ENCODE measurements around the gene DAZL.

Gene DAZL

DNA sequence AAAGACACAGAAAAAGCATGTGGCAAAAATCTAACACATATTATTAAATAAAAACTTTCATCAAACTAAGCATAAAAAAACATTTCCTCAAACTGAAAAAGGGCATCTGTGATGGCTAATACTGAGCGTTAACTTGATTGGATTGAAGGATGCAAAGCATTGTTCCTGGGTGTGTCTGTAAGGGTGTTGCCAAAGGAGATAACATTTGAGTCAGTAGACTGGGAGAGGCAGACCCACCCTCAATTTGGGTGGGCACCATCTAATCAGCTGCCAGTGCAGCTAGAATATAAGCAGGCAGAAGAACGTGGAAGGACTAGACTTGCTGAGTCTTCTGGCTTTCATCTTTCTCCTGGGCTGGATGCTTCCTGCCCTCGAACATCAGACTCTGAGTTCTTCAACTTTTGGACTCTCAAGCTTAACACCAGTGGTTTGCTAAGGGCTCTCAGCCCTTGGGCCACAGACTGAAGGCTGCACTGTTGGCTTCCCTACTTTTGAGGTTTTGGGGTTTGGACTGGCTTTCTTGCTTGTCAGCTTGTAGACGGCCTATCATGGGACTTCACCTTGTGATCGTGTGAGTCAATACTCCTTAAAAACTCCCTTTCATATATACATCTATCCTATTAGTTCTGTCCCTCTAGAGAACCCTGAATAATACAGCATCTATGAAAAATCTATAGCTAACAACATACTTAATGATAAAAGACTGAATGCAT lies 45.4 kb downstream of the DAZL start:
- TF ChIP-seq TAF1 (IDR thresholded peaks at IDR 0.05; ENCODE audit: low read depth) (no peak), FOXM1 (IDR thresholded peaks at IDR 0.05; ENCODE audit: borderline replicate concordance, low read depth) (no peak), YY1 (IDR thresholded peaks at IDR 0.05; ENCODE audit: low read depth) (no peak), TEAD4 (IDR thresholded peaks at IDR 0.05) (no peak), TCF12 (IDR thresholded peaks at IDR 0.05; ENCODE audit: low read depth) (no peak)
- TF ChIP-seq, protein P1, sequence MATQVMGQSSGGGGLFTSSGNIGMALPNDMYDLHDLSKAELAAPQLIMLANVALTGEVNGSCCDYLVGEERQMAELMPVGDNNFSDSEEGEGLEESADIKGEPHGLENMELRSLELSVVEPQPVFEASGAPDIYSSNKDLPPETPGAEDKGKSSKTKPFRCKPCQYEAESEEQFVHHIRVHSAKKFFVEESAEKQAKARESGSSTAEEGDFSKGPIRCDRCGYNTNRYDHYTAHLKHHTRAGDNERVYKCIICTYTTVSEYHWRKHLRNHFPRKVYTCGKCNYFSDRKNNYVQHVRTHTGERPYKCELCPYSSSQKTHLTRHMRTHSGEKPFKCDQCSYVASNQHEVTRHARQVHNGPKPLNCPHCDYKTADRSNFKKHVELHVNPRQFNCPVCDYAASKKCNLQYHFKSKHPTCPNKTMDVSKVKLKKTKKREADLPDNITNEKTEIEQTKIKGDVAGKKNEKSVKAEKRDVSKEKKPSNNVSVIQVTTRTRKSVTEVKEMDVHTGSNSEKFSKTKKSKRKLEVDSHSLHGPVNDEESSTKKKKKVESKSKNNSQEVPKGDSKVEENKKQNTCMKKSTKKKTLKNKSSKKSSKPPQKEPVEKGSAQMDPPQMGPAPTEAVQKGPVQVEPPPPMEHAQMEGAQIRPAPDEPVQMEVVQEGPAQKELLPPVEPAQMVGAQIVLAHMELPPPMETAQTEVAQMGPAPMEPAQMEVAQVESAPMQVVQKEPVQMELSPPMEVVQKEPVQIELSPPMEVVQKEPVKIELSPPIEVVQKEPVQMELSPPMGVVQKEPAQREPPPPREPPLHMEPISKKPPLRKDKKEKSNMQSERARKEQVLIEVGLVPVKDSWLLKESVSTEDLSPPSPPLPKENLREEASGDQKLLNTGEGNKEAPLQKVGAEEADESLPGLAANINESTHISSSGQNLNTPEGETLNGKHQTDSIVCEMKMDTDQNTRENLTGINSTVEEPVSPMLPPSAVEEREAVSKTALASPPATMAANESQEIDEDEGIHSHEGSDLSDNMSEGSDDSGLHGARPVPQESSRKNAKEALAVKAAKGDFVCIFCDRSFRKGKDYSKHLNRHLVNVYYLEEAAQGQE (IDR thresholded peaks at IDR 0.05; ENCODE audit: low read depth), result no peak
- TF ChIP-seq, protein P2, sequence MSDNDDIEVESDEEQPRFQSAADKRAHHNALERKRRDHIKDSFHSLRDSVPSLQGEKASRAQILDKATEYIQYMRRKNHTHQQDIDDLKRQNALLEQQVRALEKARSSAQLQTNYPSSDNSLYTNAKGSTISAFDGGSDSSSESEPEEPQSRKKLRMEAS (IDR thresholded peaks at IDR 0.05), result no peak

GRCh38 chr3:16554126-16554525 lies 51.1 kb downstream of the DAZL start:
- TF ChIP-seq TCF12 (IDR thresholded peaks at IDR 0.05; ENCODE audit: low read depth) (no peak), CEBPB (IDR thresholded peaks at IDR 0.05) (no peak), EP300 (IDR thresholded peaks at IDR 0.05; ENCODE audit: borderline replicate concordance) (no peak)
- TF ChIP-seq, protein P2 (IDR thresholded peaks at IDR 0.05), result no peak

DNA sequence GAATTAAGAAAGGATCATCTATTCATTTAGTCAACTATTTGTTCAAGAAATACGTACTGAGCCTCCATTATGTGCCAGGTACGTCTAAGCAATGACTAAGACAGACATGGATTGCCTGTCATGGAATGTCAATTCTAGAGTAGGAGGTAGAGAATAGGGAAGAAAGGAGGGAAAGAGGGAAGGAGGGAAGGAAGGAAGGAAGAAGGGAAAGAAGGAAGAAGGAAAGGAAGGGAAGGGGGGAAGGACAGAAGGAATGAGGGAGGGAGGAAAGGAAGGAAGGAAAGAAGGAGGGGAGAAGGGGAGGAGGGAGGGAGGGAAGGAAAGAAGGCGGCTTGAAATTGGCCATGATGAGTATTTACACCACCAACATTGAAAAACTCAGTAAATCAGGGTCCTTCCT lies 52.5 kb downstream of the DAZL start:
- no peak for TF ChIP-seq NFIC (IDR thresholded peaks at IDR 0.05)
- TF ChIP-seq, protein P2 (IDR thresholded peaks at IDR 0.05), result no peak
- no peak for TF ChIP-seq USF1 (IDR thresholded peaks at IDR 0.05)
- no peak for TF ChIP-seq ZBTB7A (IDR thresholded peaks at IDR 0.05; ENCODE audit: low read depth)
- TF ChIP-seq EP300 (IDR thresholded peaks at IDR 0.05; ENCODE audit: borderline replicate concordance), result no peak
- TF ChIP-seq TAF1 (IDR thresholded peaks at IDR 0.05; ENCODE audit: low read depth), result no peak
- TF ChIP-seq CREB1 (IDR thresholded peaks at IDR 0.05; ENCODE audit: low read depth), result no peak
- no peak for TF ChIP-seq YY1 (IDR thresholded peaks at IDR 0.05; ENCODE audit: low read depth)
- TF ChIP-seq RAD21 (IDR thresholded peaks at IDR 0.05; ENCODE audit: low read depth), result no peak

GRCh38 chr3:16551342-16551976 lies 53.8 kb downstream of the DAZL start:
- TF ChIP-seq TAF1 (IDR thresholded peaks at IDR 0.05; ENCODE audit: low read depth) (no peak), CREB1 (IDR thresholded peaks at IDR 0.05; ENCODE audit: low read depth) (no peak), TEAD4 (IDR thresholded peaks at IDR 0.05) (no peak), CEBPB (IDR thresholded peaks at IDR 0.05) (no peak), ZBTB7A (IDR thresholded peaks at IDR 0.05; ENCODE audit: low read depth) (no peak), FOXM1 (IDR thresholded peaks at IDR 0.05; ENCODE audit: borderline replicate concordance, low read depth) (no peak), USF1 (IDR thresholded peaks at IDR 0.05) (no peak), EGR1 (IDR thresholded peaks at IDR 0.05) (no peak), NFIC (IDR thresholded peaks at IDR 0.05) (no peak), EP300 (IDR thresholded peaks at IDR 0.05; ENCODE audit: borderline replicate concordance) (no peak), TCF12 (IDR thresholded peaks at IDR 0.05; ENCODE audit: low read depth) (no peak), RAD21 (IDR thresholded peaks at IDR 0.05; ENCODE audit: low read depth) (no peak), YY1 (IDR thresholded peaks at IDR 0.05; ENCODE audit: low read depth) (no peak)
- TF ChIP-seq, protein P2 (IDR thresholded peaks at IDR 0.05), result no peak
- TF ChIP-seq, protein P1 (IDR thresholded peaks at IDR 0.05; ENCODE audit: low read depth), result no peak

DNA sequence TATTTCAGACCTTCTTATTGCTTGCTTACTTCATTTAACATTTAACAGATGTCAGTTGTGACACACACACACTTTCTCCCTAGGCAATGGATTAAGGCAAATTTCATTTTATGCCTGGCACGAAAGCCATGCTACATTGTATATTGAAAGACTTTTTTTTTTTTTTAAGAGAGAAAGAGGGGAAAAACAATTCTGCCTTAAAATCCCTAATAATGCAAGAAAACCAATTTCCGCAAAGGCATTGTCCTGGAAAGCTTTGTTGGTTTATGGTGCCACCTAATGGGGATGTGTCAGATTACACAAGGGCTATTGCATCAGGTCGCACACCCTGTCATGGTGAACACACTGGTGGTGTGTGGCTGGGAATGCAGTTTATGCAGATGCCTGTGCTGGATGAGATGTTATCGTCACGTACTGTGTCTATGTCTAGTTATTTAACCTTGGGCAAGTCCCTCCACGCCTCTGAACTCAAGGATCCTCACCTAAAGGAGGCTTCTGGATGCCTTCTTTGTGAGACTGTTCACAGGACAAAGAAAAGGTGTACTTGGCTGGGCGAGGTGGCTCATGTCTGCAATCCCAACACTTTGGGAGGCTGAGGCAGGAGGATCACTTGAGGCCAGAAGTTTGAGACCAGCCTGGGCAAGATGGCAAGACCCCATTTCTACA lies 54.4 kb downstream of the DAZL start:
- no peak for TF ChIP-seq TCF12 (IDR thresholded peaks at IDR 0.05; ENCODE audit: low read depth)
- TF ChIP-seq YY1 (IDR thresholded peaks at IDR 0.05; ENCODE audit: low read depth), result no peak
- TF ChIP-seq CEBPB (IDR thresholded peaks at IDR 0.05), result peak; percentile 90
- peak; percentile 94 for TF ChIP-seq RAD21 (IDR thresholded peaks at IDR 0.05; ENCODE audit: low read depth)
- TF ChIP-seq, protein P2 (IDR thresholded peaks at IDR 0.05), result peak; percentile 51; the same call in 1 of the 2 replicates
- TF ChIP-seq TAF1 (IDR thresholded peaks at IDR 0.05; ENCODE audit: low read depth), result no peak
- TF ChIP-seq ZBTB7A (IDR thresholded peaks at IDR 0.05; ENCODE audit: low read depth), result no peak
- TF ChIP-seq CREB1 (IDR thresholded peaks at IDR 0.05; ENCODE audit: low read depth), result no peak
- TF ChIP-seq NFIC (IDR thresholded peaks at IDR 0.05), result no peak
- TF ChIP-seq FOXM1 (IDR thresholded peaks at IDR 0.05; ENCODE audit: borderline replicate concordance, low read depth), result no peak
- TF ChIP-seq, protein P1 (IDR thresholded peaks at IDR 0.05; ENCODE audit: low read depth), result no peak
- no peak for TF ChIP-seq EGR1 (IDR thresholded peaks at IDR 0.05)
- TF ChIP-seq TEAD4 (IDR thresholded peaks at IDR 0.05), result no peak
- no peak for TF ChIP-seq EP300 (IDR thresholded peaks at IDR 0.05; ENCODE audit: borderline replicate concordance)
- TF ChIP-seq USF1 (IDR thresholded peaks at IDR 0.05), result no peak

Measured in Ishikawa (cell line).